NT2/D1 (cell line): ENCODE measurements around the gene DNAH5.

ENCODE experiments used
- YY1 ChIP-seq: IDR thresholded peaks from 2 replicates; pipeline ENCODE4 v1.6.1; 2011; ENCODE audit not compliant: insufficient read length, insufficient read depth
- ZNF274 ChIP-seq: IDR thresholded peaks from 2 replicates; pipeline ENCODE4 v1.6.1; 2011; ENCODE audit warnings: mild to moderate bottlenecking, low read depth, low read length

GRCh38 chr5:13704396-13704795 is 240.1 kb downstream of the DNAH5 start:
- TF ChIP-seq YY1 (no peak), ZNF274 (no peak)
